ENCODE results near the gene CACNB3. TPM values are rescaled to one million over a fixed set of nuclear protein-coding genes. Genes with fewer than 3 reads are reported as not detected.

CACNB3 gene
- polyA plus RNA-seq, 1 donor from 2014 or later = 123 TPM

DNA sequence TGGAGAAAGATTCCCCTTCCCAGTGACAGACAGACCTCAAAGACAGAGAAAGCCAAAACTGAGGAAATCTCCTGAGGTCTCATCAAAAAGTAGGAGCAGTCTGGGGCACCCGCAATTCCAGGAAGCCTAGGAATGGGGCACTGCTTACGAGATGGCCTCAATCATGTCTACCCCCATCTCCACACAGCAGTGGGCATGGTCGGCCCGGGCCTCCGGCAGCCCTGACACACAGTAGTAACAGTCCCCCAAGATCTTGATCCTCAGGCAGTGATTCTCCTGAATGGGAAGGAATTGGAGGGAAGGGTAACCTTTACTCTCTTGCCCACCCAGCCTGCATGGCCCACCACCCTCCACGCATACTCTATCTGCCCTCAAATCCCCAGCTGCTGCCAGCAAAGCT lies 41.3 kb upstream of the CACNB3 start:
- Histone ChIP-seq H3K9me2 (ENCODE audit: insufficient read depth, low read length) (no peaks in the 10 kb centered on the region), H2AFZ (ENCODE audit: low read depth, low read length) (no peak overlapping the region), H3K27me3 (ENCODE audit: insufficient read depth, low read depth, low read length) (no peaks in the 10 kb centered on the region), H3K36me3 (ENCODE audit: insufficient read depth, low read length) (no peaks in the 10 kb centered on the region), H3K4me3 (ENCODE audit: low read length) (no peak overlapping the region), H3K27ac (ENCODE audit: low read length) (no peak overlapping the region), H4K20me1 (ENCODE audit: insufficient read depth) (no peaks in the 10 kb centered on the region), H3K79me2 (replicated peaks; ENCODE audit: insufficient read depth, low read length) (no peaks in the 10 kb centered on the region), H3K4me2 (ENCODE audit: low read length) (no peak overlapping the region), H3K9ac (ENCODE audit: low read length) (no peak overlapping the region), H3F3A (ENCODE audit: insufficient read depth, low read length, poor library complexity, severe bottlenecking) (no peaks in the 10 kb centered on the region), H3K9me3 (ENCODE audit: low read length) (no peaks in the 10 kb centered on the region)
- no peak for TF ChIP-seq EZH2 (IDR thresholded peaks at IDR 0.05; ENCODE audit: borderline replicate concordance, insufficient read depth, low read length, poor library complexity, severe bottlenecking)

DNA sequence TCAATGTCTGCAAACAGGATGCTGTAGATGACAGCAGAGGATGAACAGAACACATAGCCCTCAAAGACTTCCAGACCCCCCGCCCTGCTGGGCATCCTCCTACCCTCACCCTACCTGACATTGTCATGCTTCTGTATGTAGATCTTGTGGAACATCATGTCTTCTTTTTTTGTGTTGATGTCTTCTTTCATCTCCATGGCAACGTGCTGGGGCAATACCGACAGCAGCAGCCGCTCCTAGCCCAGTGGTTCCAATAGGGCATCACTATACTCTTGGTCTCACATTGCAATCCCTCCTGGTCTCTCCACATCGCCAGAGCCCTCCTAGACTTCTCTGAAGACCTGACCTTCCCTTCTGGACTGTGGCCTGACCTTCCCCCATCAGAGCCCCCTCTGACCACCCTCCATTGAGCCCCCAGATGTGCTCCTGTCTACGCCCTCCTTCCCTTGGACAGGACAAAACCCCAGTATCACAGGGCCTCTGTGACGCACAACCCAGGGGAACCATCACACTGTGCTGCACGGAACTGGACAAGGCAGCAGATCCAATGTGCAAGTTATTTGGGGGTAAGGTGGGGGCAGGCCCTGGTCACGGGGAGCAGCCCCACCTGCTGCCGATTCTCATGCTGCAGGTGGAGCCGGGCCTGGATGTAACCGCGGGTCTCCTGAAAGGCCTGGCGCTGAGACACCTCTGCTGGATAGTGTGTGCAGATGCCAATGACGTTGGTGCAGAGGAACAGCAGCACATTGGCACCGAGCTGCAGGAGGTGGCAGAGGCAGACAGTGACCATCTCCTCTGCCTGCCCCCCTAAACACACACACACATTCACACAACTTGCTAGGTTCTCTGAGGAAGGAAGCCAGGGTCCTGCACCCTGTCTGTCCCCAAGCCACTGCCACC lies 40.5 kb upstream of the CACNB3 start:
- Histone ChIP-seq H2AFZ (ENCODE audit: low read depth, low read length) (no peak overlapping the region), H3F3A (ENCODE audit: insufficient read depth, low read length, poor library complexity, severe bottlenecking) (no peaks in the 10 kb centered on the region), H3K79me2 (replicated peaks; ENCODE audit: insufficient read depth, low read length) (no peaks in the 10 kb centered on the region), H3K4me2 (ENCODE audit: low read length) (no peak overlapping the region), H3K9me3 (ENCODE audit: low read length) (no peaks in the 10 kb centered on the region), H3K4me3 (ENCODE audit: low read length) (no peak overlapping the region), H3K27me3 (ENCODE audit: insufficient read depth, low read depth, low read length) (no peaks in the 10 kb centered on the region), H3K27ac (ENCODE audit: low read length) (no peak overlapping the region), H4K20me1 (ENCODE audit: insufficient read depth) (no peaks in the 10 kb centered on the region), H3K36me3 (ENCODE audit: insufficient read depth, low read length) (no peaks in the 10 kb centered on the region), H3K9ac (ENCODE audit: low read length) (no peak overlapping the region), H3K9me2 (ENCODE audit: insufficient read depth, low read length) (no peaks in the 10 kb centered on the region)
- no peak for TF ChIP-seq TAF1 (IDR thresholded peaks at IDR 0.05; ENCODE audit: low read depth)
- no peak for TF ChIP-seq RAD21 (conservative IDR thresholded peaks at IDR 0.05)
- no peak for TF ChIP-seq EZH2 (IDR thresholded peaks at IDR 0.05; ENCODE audit: borderline replicate concordance, insufficient read depth, low read length, poor library complexity, severe bottlenecking)
- TF ChIP-seq MXI1 (conservative IDR thresholded peaks at IDR 0.05; ENCODE audit: poor library complexity, severe bottlenecking) = no peak

DNA sequence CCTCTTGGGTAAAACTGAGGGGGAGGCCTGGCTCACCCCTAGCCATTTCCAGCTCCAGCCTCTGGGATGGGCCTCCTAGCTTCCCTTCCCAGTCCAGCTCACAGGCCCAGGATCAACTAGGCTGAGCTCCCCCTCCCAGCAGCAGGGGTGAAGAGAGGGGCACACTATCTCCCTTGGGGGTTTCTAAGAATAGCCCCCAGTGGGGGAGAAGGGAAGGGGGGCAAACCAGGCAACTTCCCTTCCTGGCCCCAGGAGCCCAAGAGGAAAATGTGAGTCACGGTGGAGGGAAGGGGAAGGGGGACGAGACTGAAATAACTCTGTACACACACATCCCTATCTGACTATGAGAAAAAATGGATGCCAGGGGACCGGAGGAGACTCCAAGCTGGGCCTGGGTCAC lies 38.4 kb upstream of the CACNB3 start:
- Histone ChIP-seq H3K4me2 (ENCODE audit: low read length) (no peak overlapping the region), H3K4me3 (ENCODE audit: low read length) (no peak overlapping the region), H4K20me1 (ENCODE audit: insufficient read depth) (no peaks in the 10 kb centered on the region), H3K9me3 (ENCODE audit: low read length) (no peaks in the 10 kb centered on the region), H3K9me2 (ENCODE audit: insufficient read depth, low read length) (no peaks in the 10 kb centered on the region), H3K79me2 (replicated peaks; ENCODE audit: insufficient read depth, low read length) (no peaks in the 10 kb centered on the region), H3K27me3 (ENCODE audit: insufficient read depth, low read depth, low read length) (no peaks in the 10 kb centered on the region), H3K9ac (ENCODE audit: low read length) (no peak overlapping the region), H3K36me3 (ENCODE audit: insufficient read depth, low read length) (no peaks in the 10 kb centered on the region), H3F3A (ENCODE audit: insufficient read depth, low read length, poor library complexity, severe bottlenecking) (no peaks in the 10 kb centered on the region), H2AFZ (ENCODE audit: low read depth, low read length) (no peak overlapping the region), H3K27ac (ENCODE audit: low read length) (no peak overlapping the region)
- TF ChIP-seq MXI1 (conservative IDR thresholded peaks at IDR 0.05; ENCODE audit: poor library complexity, severe bottlenecking) (no peak), EP300 (conservative IDR thresholded peaks at IDR 0.05; ENCODE audit: poor library complexity, severe bottlenecking) (no peak), RAD21 (conservative IDR thresholded peaks at IDR 0.05) (no peak), POLR2AphosphoS5 (IDR thresholded peaks at IDR 0.05) (no peak), TAF1 (IDR thresholded peaks at IDR 0.05; ENCODE audit: low read depth) (no peak), EZH2 (IDR thresholded peaks at IDR 0.05; ENCODE audit: borderline replicate concordance, insufficient read depth, low read length, poor library complexity, severe bottlenecking) (no peak), SMC3 (conservative IDR thresholded peaks at IDR 0.05; ENCODE audit: poor library complexity) (no peak)
- TF ChIP-seq, protein P1, sequence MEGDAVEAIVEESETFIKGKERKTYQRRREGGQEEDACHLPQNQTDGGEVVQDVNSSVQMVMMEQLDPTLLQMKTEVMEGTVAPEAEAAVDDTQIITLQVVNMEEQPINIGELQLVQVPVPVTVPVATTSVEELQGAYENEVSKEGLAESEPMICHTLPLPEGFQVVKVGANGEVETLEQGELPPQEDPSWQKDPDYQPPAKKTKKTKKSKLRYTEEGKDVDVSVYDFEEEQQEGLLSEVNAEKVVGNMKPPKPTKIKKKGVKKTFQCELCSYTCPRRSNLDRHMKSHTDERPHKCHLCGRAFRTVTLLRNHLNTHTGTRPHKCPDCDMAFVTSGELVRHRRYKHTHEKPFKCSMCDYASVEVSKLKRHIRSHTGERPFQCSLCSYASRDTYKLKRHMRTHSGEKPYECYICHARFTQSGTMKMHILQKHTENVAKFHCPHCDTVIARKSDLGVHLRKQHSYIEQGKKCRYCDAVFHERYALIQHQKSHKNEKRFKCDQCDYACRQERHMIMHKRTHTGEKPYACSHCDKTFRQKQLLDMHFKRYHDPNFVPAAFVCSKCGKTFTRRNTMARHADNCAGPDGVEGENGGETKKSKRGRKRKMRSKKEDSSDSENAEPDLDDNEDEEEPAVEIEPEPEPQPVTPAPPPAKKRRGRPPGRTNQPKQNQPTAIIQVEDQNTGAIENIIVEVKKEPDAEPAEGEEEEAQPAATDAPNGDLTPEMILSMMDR (IDR thresholded peaks at IDR 0.05; ENCODE audit: poor library complexity, severe bottlenecking) = no peak
- TF ChIP-seq, protein P2, sequence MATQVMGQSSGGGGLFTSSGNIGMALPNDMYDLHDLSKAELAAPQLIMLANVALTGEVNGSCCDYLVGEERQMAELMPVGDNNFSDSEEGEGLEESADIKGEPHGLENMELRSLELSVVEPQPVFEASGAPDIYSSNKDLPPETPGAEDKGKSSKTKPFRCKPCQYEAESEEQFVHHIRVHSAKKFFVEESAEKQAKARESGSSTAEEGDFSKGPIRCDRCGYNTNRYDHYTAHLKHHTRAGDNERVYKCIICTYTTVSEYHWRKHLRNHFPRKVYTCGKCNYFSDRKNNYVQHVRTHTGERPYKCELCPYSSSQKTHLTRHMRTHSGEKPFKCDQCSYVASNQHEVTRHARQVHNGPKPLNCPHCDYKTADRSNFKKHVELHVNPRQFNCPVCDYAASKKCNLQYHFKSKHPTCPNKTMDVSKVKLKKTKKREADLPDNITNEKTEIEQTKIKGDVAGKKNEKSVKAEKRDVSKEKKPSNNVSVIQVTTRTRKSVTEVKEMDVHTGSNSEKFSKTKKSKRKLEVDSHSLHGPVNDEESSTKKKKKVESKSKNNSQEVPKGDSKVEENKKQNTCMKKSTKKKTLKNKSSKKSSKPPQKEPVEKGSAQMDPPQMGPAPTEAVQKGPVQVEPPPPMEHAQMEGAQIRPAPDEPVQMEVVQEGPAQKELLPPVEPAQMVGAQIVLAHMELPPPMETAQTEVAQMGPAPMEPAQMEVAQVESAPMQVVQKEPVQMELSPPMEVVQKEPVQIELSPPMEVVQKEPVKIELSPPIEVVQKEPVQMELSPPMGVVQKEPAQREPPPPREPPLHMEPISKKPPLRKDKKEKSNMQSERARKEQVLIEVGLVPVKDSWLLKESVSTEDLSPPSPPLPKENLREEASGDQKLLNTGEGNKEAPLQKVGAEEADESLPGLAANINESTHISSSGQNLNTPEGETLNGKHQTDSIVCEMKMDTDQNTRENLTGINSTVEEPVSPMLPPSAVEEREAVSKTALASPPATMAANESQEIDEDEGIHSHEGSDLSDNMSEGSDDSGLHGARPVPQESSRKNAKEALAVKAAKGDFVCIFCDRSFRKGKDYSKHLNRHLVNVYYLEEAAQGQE (IDR thresholded peaks at IDR 0.05; ENCODE audit: borderline replicate concordance) = no peak

Measured in neural cell (in vitro differentiated cells).